IPS DF 4.7 (cell line): Measurements from ENCODE around the gene THUMPD2.

Experiments
- DNase-seq: peaks from one replicate; pipeline ENCODE4 v3.0.0-alpha.2; 2013; ENCODE audit warnings: low spot score; ENCODE audit errors: extremely low read depth

Gene THUMPD2

DNA sequence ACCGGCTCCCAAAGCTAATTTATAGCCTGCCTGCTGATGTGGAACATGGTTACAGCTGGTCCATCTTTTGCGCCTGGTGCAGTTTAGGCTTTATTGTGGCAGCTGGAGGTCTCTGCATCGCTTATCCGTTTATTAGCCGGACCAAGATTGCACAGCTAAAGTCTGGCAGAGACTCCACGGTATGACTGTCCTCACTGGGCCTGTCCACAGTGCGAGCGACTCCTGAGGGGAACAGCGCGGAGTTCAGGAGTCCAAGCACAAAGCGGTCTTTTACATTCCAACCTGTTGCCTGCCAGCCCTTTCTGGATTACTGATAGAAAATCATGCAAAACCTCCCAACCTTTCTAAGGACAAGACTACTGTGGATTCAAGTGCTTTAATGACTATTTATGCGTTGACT is 62.0 kb downstream of the THUMPD2 start:
- DNase-seq: no peak

- DNase-seq: no peak
Measured at GRCh38 chr2:39715822-39716221, 63.2 kb downstream of the THUMPD2 start.

DNA sequence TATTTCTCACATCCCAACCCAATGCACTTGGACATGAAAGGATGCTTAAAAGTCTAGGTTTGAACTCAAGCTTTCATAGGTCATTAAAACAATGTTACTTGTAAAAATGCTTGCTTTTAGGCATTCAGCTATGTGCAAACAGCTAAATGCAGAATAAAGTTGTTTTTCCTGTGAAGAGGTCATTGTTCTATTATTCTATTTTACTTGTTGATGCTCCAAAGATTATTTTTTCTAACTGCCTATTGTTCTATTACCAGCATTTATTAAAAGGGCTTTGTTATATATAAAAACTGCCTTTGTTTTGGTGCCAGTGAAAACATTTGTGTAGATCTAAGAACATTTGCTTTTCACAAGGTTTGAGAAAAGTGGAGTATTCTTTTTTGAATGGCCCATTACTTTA is 64.0 kb downstream of the THUMPD2 start:
- no peak for DNase-seq

- DNase-seq: no peak
Measured at GRCh38 chr2:39712953-39713352, 66.1 kb downstream of the THUMPD2 start.

GRCh38 chr2:39710807-39711206 is 68.3 kb downstream of the THUMPD2 start:
- DNase-seq: no peak

GRCh38 chr2:39708003-39708402 is 71.1 kb downstream of the THUMPD2 start:
- DNase-seq: no peak

DNA sequence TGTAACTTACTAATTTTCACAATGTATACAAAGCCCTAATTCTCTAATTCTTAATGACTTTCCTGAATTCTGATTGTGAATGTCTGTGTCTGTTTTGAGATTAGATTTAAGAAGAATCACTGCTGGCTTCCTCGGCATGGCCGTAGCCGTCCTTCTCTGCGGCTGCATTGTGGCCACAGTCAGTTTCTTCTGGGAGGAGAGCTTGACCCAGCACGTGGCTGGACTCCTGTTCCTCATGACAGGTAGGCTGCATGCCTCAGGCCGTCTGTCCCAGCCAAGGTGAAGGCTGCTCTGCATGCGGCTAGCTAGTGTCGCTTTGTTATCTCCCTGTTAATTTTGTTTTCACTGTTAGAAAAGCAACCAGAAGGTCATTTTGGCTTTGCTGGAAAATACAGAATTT is 72.1 kb downstream of the THUMPD2 start:
- no peak for DNase-seq

DNA sequence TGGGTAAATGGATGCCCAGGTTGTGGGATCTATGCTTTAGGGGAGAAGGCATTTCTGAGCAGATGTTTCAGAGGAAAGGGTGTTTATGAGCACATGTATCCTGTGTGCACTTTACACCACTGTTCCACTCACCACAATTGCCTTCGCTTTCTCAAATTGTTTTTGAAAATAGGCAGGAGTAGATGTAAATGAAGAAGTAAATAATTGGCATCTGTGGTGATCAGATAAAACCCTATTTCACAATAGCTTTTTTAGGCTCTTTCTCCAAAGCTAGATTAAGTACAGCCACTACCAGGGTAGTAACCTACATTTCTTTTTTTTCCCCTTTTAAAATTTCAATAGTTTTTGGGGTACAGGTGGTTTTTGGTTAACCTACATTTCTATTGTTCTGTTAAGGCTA is 72.7 kb downstream of the THUMPD2 start:
- DNase-seq: no peak

GRCh38 chr2:39705638-39706037 is 73.4 kb downstream of the THUMPD2 start:
- no peak for DNase-seq

- DNase-seq: no peak
Measured at GRCh38 chr2:39704540-39704939, 74.5 kb downstream of the THUMPD2 start.

DNA sequence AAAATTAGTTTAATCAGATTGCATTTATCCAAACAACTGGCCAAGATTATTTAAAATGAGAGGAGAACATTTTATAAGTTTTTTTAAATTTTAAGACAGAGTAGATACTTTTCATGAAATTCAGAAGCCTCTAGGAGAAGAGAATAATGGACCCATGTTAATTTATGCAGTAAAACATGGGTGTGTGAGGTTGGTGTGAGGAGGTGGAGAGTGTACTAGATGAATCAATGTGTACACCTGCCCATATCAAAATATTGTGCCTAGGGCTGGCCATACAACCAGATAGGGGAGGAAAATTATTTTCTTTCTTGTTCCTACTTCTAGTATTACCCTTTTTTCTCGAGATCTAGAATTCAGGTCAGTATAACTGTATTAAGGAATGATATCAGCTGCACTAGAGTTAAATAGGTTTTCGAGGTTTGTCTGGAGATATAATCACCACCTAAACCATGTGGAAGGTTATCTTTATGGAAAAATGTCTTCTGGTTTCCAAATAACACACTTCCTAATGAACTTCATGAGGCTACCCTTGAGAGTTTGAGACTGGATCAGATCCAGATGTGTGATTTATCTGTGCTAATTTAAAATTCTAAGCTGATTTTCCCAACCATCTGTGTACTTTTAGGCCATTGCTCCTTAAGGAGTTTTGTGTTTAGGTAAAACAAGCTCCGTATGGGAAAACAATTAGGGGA is 75.7 kb downstream of the THUMPD2 start:
- no peak for DNase-seq

DNA sequence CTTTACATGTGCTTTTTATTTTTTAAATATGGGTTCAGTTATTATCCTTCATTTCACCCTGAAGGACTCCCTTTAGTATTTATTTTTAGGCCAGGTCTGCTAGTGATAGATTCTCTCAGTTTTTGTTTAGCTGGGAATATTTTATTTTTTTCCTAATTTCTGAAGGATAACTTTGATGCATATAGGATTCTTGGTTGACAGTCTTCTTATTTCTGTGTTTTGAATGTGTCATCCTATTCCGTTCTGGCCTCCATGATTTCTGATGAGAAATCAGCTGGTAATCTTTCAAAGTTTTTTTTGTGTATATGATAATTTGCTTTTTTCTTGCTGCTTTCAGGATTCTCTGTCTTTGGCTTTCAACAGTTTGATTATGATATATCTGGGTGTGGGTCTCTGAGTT is 77.9 kb downstream of the THUMPD2 start:
- DNase-seq: no peak

GRCh38 chr2:39697454-39697853 is 81.6 kb downstream of the THUMPD2 start:
- no peak for DNase-seq

DNA sequence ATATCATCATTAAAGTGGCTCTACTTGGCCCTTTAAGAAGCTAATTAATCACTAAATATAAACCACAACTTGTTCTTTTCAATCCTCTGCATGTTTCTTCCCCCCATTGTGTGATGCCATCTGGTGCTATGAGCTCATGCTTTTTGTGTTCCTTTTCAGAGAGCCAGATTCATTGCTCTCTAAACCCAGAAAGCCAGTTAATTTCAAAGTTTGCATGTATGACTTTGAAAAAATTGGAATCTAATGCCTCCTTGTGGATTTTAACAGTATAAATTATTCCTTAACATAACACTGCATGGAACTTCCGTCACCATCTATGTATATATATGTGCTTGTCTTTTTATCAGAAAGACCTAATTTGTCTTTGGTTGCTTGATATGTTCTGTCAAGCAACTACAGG is 82.2 kb downstream of the THUMPD2 start:
- no peak for DNase-seq

DNA sequence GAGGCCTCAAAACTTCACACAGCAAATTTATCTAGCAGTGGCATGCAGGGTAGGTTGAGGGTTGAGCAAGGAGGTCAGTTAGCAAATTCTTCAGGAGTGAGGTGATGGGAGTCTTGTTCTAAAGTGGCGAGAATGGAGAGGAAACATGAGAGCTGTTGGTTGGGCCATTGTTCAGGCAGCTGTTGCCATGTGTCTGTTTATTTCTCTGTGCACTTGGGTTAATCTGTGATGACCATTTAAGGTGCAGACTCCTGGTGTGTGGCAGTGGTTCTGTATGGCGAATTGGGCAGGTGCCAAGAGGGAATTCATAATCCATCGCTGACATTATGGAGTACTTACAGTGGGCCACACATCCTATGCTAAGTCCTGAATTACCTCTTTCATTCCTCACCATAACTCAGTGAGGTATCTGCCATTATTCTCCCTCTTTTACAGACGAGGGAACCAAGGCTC is 82.9 kb downstream of the THUMPD2 start:
- no peak for DNase-seq

DNA sequence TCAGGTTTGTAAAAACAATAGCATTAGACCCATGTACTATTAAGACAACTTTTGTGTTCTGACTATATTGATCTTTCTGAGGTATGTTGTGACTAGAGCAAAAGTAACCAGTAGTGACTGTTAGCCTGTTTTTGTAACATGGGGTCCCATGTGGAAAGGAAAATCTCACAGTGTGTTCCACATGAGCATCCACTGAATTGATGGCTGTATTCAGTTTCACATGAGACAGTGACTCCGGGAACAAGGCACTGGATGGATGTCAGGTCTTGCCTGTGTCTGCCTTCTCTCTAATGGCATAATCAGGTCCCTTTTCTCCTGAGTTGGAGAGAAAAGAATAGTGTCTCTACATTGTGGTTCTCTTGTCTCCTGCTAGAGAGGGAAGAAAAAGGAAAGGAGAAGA is 85.8 kb downstream of the THUMPD2 start:
- no peak for DNase-seq

DNA sequence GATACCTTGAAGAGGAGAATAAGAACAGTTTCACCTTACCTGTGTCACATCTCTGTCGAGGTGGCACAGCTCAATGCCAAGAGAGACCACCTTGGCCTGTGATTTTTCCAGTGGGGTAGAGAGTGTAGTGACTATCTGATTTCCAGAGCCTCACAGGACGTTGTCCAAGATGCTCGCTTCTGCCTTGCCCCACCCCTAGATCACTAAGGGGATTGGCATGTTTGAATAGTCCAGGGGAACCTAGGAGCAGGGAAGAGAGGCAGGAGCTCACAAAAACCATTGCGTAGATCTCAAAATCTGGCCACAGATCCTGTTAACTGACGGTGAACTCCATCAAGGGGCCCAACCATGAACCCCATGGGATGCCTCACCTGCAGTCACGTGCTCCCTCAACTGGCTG is 89.2 kb downstream of the THUMPD2 start:
- no peak for DNase-seq

DNA sequence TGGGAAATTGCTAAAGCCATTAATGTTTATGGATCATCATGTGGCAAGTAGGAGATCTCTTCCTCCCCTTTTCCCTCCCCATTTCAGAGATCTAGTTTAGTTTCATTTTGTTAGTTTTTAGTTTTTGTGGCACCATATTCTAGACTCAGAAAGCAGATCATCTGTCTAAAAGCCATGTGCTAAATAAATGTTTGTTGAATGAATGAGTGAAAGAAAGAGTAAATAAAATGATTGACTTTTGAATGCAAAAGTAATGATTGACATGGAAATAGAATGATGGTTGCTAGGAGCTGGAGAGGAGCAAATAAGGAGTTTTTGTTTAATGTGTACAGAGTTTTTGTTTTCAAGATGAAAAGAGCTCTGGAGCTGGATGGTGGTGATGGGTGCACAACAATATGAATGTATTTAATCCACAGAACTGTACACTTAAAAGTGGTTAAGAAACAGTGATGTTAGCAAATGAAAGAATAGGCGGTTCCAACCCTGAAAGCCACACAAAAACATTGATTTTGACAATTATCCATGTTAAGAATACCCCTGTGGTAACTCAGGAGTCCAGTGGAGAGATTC is 89.7 kb downstream of the THUMPD2 start:
- no peak for DNase-seq

GRCh38 chr2:39688181-39688580 is 90.9 kb downstream of the THUMPD2 start:
- no peak for DNase-seq

- no peak for DNase-seq
Measured at GRCh38 chr2:39686456-39686855, 92.6 kb downstream of the THUMPD2 start.
